ENCODE measurements around the gene PRDX2.

PRDX2 gene

DNA sequence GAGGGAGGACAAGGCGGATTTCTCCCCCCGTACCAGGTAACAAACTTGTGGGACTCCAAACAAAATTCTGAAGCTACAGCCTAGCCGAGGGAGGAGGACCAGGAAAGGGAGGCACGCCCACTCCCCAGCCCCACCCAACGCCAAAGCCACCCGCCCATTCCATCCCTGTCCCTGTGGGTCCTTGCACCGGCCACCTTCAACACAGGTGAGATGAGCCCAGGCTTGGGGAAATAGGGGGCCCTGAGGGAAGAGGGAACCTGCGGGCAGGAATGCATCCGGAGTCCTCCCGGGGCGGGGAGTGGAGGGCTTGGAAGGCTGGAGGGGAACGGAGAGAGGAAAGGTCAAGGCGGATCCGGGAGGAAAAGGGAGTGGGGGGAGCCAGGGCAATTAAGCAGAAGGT is 50.0 kb downstream of the PRDX2 start, which contains the start of gene BEST2:
Gene BEST2, plus strand, starts transcription at position 157 of the 400 bp plus-strand sequence. CDS start 802 bp downstream, outside the sequence.
- no peak for FAIRE-seq

DNA sequence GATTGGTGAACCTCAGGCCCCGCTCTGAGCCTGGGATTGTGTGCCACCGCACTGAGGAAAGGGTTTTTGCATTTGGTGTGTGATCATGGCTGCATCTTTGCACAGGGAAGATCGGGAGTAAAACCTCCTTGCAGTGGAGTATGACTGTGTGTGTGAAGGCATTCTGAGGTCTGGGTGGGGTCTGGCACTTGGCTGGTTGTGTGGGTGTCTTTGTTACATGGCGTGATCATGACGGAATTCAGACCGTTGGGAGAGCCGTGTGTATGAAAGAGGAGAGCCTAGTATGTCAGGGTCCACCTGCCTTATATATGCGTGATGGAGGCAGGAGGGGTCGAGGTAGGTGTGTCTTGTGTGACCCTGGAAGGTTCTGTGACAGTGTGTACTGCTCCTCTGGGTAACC is 50.7 kb downstream of the PRDX2 start:
- FAIRE-seq, result no peak

DNA sequence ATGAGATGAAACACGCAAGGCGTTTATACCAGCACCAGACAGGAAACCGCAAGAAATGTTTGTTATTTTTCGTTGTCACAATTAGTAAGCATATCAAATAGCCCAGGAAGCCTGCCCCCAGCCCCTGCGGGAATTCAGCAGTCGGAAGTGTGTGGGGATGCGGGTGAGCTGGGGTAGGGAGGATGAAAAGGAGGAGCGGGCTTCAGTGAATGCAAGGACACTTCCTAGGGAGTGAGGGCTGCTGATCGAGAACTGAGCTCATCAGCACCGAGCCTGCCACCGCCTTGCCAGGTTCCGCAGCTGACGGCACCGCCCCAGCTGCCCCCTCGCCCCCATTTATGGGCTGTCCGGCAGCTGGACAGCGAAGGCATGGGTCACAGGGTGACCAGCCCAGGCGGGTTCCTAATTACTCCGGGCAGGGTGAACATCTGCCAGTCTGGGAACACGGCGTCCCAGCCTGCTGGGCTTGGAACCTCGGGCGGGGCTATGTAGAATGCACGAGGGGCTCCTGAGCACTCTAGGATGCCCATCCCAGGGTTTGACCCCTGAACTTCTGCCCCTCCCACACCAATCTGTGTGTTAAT is 51.6 kb downstream of the PRDX2 start:
- no peak for FAIRE-seq

DNA sequence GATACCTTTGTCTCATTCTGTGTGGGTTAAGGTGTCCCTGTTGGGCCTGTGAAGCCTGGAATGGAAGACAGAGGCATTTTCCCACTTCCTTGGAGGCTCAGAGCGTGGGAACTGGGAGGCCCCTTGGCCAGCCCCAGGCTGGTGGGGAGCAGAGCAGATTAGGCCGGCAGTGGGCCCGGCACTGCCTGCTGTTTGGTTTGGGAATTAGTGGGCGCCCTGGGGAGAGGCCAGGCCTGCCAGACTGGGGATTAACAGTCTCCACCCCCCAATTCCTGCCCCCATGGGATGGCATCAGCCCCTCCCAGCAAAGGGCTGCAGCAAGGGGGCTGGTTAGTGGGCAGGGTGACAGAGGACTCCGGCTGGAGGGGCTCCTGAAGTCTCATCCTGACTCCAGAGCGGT is 53.1 kb downstream of the PRDX2 start:
- no peak for FAIRE-seq
